Caco-2 (cell line): ENCODE results near the gene LRP8. TPM values are rescaled to one million over a fixed set of nuclear protein-coding genes. Genes with fewer than 3 reads are reported as not detected.

Experiments used
- BruUV-seq: library from RNA; stranded (reverse); fragments of 400-500 nt; replicated peaks from 2 replicates; lab custom pipeline; 2021; lab: Mats Ljungman, UMichigan
- CTCF ChIA-PET: fragments of 300-600 bp; sonication (Branson Sonifier 250); formaldehyde crosslinking; loops from one replicate; lab custom pipeline; 2022; ENCODE audit warnings: antibody characterized with exemption; lab: Charles Lee
- POLR2A ChIA-PET: fragments of 300-600 bp; sonication (Branson Sonifier 250); formaldehyde crosslinking; loops from one replicate; lab custom pipeline; 2022; ENCODE audit warnings: antibody characterized with exemption; lab: Charles Lee
- DNase-seq, 2 experiments: peaks; one replicate each; pipeline versions ENCODE4 v3.0.0 to v3.0.0-alpha.2; 2020 to 2022
- H3K27me3 ChIP-seq: replicated peaks from 2 replicates; pipeline ENCODE4 v1.6.0; 2011; ENCODE audit warnings: low read length; ENCODE audit not compliant: control insufficient read depth, insufficient read depth
- H3K36me3 ChIP-seq: 2 replicates; pipeline ENCODE4 v1.5.1; 2011; ENCODE audit warnings: low read length; ENCODE audit not compliant: control insufficient read depth, insufficient read depth
- H3K4me1 ChIP-seq: fragments of 250-450 bp; sonication (Bioruptor Pico); 2 replicates; pipeline ENCODE4 v1.5.1; 2020; ENCODE audit warnings: mild to moderate bottlenecking
- H3K4me3 ChIP-seq: 2 replicates; pipeline ENCODE4 v1.5.1; 2011; ENCODE audit warnings: low read depth, mild to moderate bottlenecking, control low read depth, low read length
- H3K9me3 ChIP-seq: fragments of 250-450 bp; sonication (Bioruptor Pico); 2 replicates; pipeline ENCODE4 v1.5.1; 2020; ENCODE audit warnings: mild to moderate bottlenecking, moderate library complexity
- H3K27ac Mint-ChIP-seq: one replicate; pipeline ENCODE4 v1.8.0; 2022; ENCODE audit warnings: mixed read lengths; ENCODE audit not compliant: unreplicated experiment
- H3K27me3 Mint-ChIP-seq: one replicate; pipeline ENCODE4 v1.8.0; 2022; ENCODE audit warnings: mixed read lengths; ENCODE audit not compliant: insufficient read depth, unreplicated experiment
- H3K36me3 Mint-ChIP-seq: one replicate; pipeline ENCODE4 v1.8.0; 2022; ENCODE audit warnings: mild to moderate bottlenecking, mixed read lengths; ENCODE audit not compliant: insufficient read depth, unreplicated experiment
- H3K4me1 Mint-ChIP-seq: one replicate; pipeline ENCODE4 v1.8.0; 2022; ENCODE audit warnings: low read depth, mixed read lengths; ENCODE audit not compliant: unreplicated experiment
- H3K4me3 Mint-ChIP-seq: one replicate; pipeline ENCODE4 v1.8.0; 2022; ENCODE audit warnings: mild to moderate bottlenecking, moderate library complexity, mixed read lengths; ENCODE audit not compliant: unreplicated experiment
- H3K9me3 Mint-ChIP-seq: one replicate; pipeline ENCODE4 v1.8.0; 2022; ENCODE audit warnings: mixed read lengths; ENCODE audit not compliant: unreplicated experiment
- CTCF ChIP-seq, 2 experiments: fragments of 200-600 bp in 1 of 2; IDR thresholded peaks; 1 replicate in 1 of 2; 2 replicates in 1 of 2; pipeline versions ENCODE4 v1.5.1 to v1.8.0; 2011 to 2022; ENCODE audit warnings: antibody characterized with exemption in 1 of 2, control low read depth in 1 of 2, inconsistent platforms in 1 of 2, low read depth in 1 of 2, low read length in 1 of 2, mild to moderate bottlenecking in 1 of 2, moderate library complexity in 1 of 2; ENCODE audit not compliant: insufficient read depth in 1 of 2, severe bottlenecking in 1 of 2, unreplicated experiment in 1 of 2
- intact Hi-C: fragments of 100-400 bp; cut with micrococcal nuclease; formaldehyde crosslinking; loops from one replicate; pipeline ENCODE4 v1.10.0; 2022; ENCODE audit not compliant: unreplicated experiment
- total RNA-seq: library from RNA; stranded (reverse); gene quantifications from 2 replicates; pipeline ENCODE4 v1.2.3, GENCODE V29; 2022

Gene LRP8
- total RNA-seq, 1 experiment from 2014 or later = 11.8 TPM

GRCh38 chr1:53306168-53306567, 21.7 kb downstream of the LRP8 start:
- BruUV-seq = no TSS peak
- H3K9me3 ChIP-seq = no peaks in the 10 kb centered on the region
- TF ChIP-seq CTCF (IDR thresholded peaks at IDR 0.05; ENCODE audit: insufficient read depth in 1 of 2, low read depth in 1 of 2, low read length in 1 of 2, severe bottlenecking in 1 of 2, unreplicated experiment in 1 of 2) = no peak
- Mint-ChIP-seq H3K27ac (no peak overlapping the region), H3K4me1 (no peaks in the 10 kb centered on the region), H3K27me3 (no peaks in the 10 kb centered on the region), H3K4me3 (no peak overlapping the region), H3K9me3 (no peaks in the 10 kb centered on the region), H3K36me3 (no peaks in the 10 kb centered on the region)
- ChIA-PET POLR2A (no interaction called here), CTCF (no interaction called here)
- intact Hi-C loops = no loop called here
- H3K36me3 ChIP-seq = no peaks in the 10 kb centered on the region
- no peak for DNase-seq
- no peak overlapping the region for H3K4me3 ChIP-seq
- no peaks in the 10 kb centered on the region for H3K4me1 ChIP-seq
- H3K27me3 ChIP-seq = no peaks in the 10 kb centered on the region

GRCh38 chr1:53305650-53306049, 22.2 kb downstream of the LRP8 start:
- H3K36me3 ChIP-seq = no peaks in the 10 kb centered on the region
- no peak overlapping the region for H3K4me3 ChIP-seq
- H3K9me3 ChIP-seq = no peaks in the 10 kb centered on the region
- ChIA-PET POLR2A (no interaction called here), CTCF (no interaction called here)
- Mint-ChIP-seq H3K27me3 (no peaks in the 10 kb centered on the region), H3K27ac (no peak overlapping the region), H3K9me3 (no peaks in the 10 kb centered on the region), H3K4me1 (no peaks in the 10 kb centered on the region), H3K4me3 (no peak overlapping the region), H3K36me3 (no peaks in the 10 kb centered on the region)
- TF ChIP-seq CTCF (IDR thresholded peaks at IDR 0.05; ENCODE audit: insufficient read depth in 1 of 2, low read depth in 1 of 2, low read length in 1 of 2, severe bottlenecking in 1 of 2, unreplicated experiment in 1 of 2) = no peak
- intact Hi-C loops = no loop called here
- no peaks in the 10 kb centered on the region for H3K27me3 ChIP-seq
- DNase-seq = no peak
- H3K4me1 ChIP-seq = no peaks in the 10 kb centered on the region
- BruUV-seq = no TSS peak

GRCh38 chr1:53304527-53304926, 23.3 kb downstream of the LRP8 start:
- Mint-ChIP-seq H3K9me3 (no peaks in the 10 kb centered on the region), H3K4me3 (no peak overlapping the region), H3K27ac (no peak overlapping the region), H3K4me1 (no peaks in the 10 kb centered on the region), H3K36me3 (no peaks in the 10 kb centered on the region), H3K27me3 (no peaks in the 10 kb centered on the region)
- no peak for TF ChIP-seq CTCF (IDR thresholded peaks at IDR 0.05; ENCODE audit: insufficient read depth in 1 of 2, low read depth in 1 of 2, low read length in 1 of 2, severe bottlenecking in 1 of 2, unreplicated experiment in 1 of 2)
- H3K4me1 ChIP-seq = no peaks in the 10 kb centered on the region
- no peaks in the 10 kb centered on the region for H3K27me3 ChIP-seq
- no peak overlapping the region for H3K4me3 ChIP-seq
- intact Hi-C loops = no loop called here
- DNase-seq = no peak
- ChIA-PET CTCF (no interaction called here), POLR2A (no interaction called here)
- H3K36me3 ChIP-seq = no peaks in the 10 kb centered on the region
- no TSS peak for BruUV-seq
- H3K9me3 ChIP-seq = no peaks in the 10 kb centered on the region
